WTC11 (cell line): Measurements from ENCODE around the gene TACC2. TPM values are rescaled to one million over a fixed set of nuclear protein-coding genes. Genes with fewer than 3 reads are reported as not detected.

Experiments used
- ATAC-seq: fragments of 200-7000 bp; cut with Tn5 transposase; 2 replicates; pipeline ENCODE4 v1.10.0; 2021; ENCODE audit warnings: mild to moderate bottlenecking, moderate library complexity
- CTCF ChIA-PET: fragments of 300-600 bp; sonication (Branson Sonifier 250); formaldehyde crosslinking; loops from one replicate; lab custom pipeline; 2021; ENCODE audit warnings: antibody characterized with exemption; lab: Charles Lee
- POLR2A ChIA-PET: fragments of 350-600 bp; sonication (Branson Sonifier 250); formaldehyde crosslinking; loops from one replicate; lab custom pipeline; 2021; ENCODE audit warnings: antibody characterized with exemption; lab: Charles Lee
- DNase-seq: peaks from one replicate; pipeline ENCODE4 v3.0.0; 2021; ENCODE audit warnings: low spot score
- H3K27ac Mint-ChIP-seq: 2 replicates; pipeline ENCODE4 v1.8.0; 2021; ENCODE audit warnings: mixed read lengths
- H3K27me3 Mint-ChIP-seq: 2 replicates; pipeline ENCODE4 v1.8.0; 2021; ENCODE audit warnings: low read depth, mild to moderate bottlenecking, moderate library complexity, mixed read lengths
- H3K36me3 Mint-ChIP-seq: 2 replicates; pipeline ENCODE4 v1.8.0; 2021; ENCODE audit warnings: mixed read lengths
- H3K4me1 Mint-ChIP-seq: 2 replicates; pipeline ENCODE4 v1.8.0; 2022; ENCODE audit warnings: mixed read lengths
- H3K4me3 Mint-ChIP-seq: 2 replicates; pipeline ENCODE4 v1.8.0; 2021; ENCODE audit warnings: mild to moderate bottlenecking, moderate library complexity, mixed read lengths
- H3K9me3 Mint-ChIP-seq: 2 replicates; pipeline ENCODE4 v1.8.0; 2021; ENCODE audit warnings: mixed read lengths
- AR ChIP-seq: fragments of 250-450 bp; sonication (Bioruptor Pico); IDR thresholded peaks from 2 replicates; pipeline ENCODE4 v1.9.0; 2021; ENCODE audit warnings: mild to moderate bottlenecking
- EMX1 ChIP-seq: fragments of 250-450 bp; sonication (Bioruptor Pico); IDR thresholded peaks from 2 replicates; pipeline ENCODE4 v1.8.0; 2021; ENCODE audit warnings: mild to moderate bottlenecking
- GRHL2 ChIP-seq: fragments of 250-450 bp; sonication (Bioruptor Pico); IDR thresholded peaks from 2 replicates; pipeline ENCODE4 v1.8.0; 2022; ENCODE audit warnings: mild to moderate bottlenecking, moderate library complexity; ENCODE audit not compliant: insufficient replicate concordance, severe bottlenecking
- IRF1 ChIP-seq: sonication (generic); formaldehyde crosslinking; IDR thresholded peaks from 2 replicates; pipeline ENCODE4 v1.8.0; 2023; ENCODE audit warnings: missing genetic modification reagents
- KAT7 ChIP-seq: sonication (generic); formaldehyde crosslinking; IDR thresholded peaks from 2 replicates; pipeline ENCODE4 v1.8.1; 2023; ENCODE audit warnings: missing genetic modification reagents, mild to moderate bottlenecking, borderline replicate concordance
- MAX ChIP-seq: sonication (generic); formaldehyde crosslinking; IDR thresholded peaks from 2 replicates; pipeline ENCODE4 v1.8.0; 2022; ENCODE audit warnings: mild to moderate bottlenecking, missing genetic modification reagents
- NFYB ChIP-seq: sonication (generic); formaldehyde crosslinking; conservative IDR thresholded peaks from 2 replicates; pipeline ENCODE4 v1.8.0; 2022; ENCODE audit warnings: low read depth, missing genetic modification reagents
- USF1 ChIP-seq: sonication (generic); formaldehyde crosslinking; IDR thresholded peaks from 2 replicates; pipeline ENCODE4 v1.8.0; 2022; ENCODE audit warnings: mild to moderate bottlenecking, missing genetic modification reagents
- ZNF532 ChIP-seq: fragments of 250-450 bp; sonication (Bioruptor Pico); IDR thresholded peaks from 2 replicates; pipeline ENCODE4 v1.9.0; 2021; ENCODE audit warnings: mild to moderate bottlenecking, borderline replicate concordance
- total RNA-seq: library from RNA; stranded (reverse); gene quantifications from 3 replicates; pipeline ENCODE4 v1.2.3, GENCODE V29; 2021
- TF ChIP-seq, protein P1 (sequence below): sonication (generic); formaldehyde crosslinking; conservative IDR thresholded peaks from 2 replicates; pipeline ENCODE4 v1.8.1; 2022; ENCODE audit warnings: mild to moderate bottlenecking, missing genetic modification reagents
- TF ChIP-seq, protein P2 (sequence below): sonication (generic); formaldehyde crosslinking; IDR thresholded peaks from 2 replicates; pipeline ENCODE4 v1.8.0; 2022; ENCODE audit warnings: mild to moderate bottlenecking, missing genetic modification reagents
- TF ChIP-seq, protein P3 (sequence below): sonication (generic); formaldehyde crosslinking; IDR thresholded peaks from 2 replicates; pipeline ENCODE4 v1.8.1; 2023; ENCODE audit warnings: mild to moderate bottlenecking, missing genetic modification reagents, moderate library complexity

Gene TACC2
- total RNA-seq, 1 experiment from 2014 or later = 28.9 TPM

DNA sequence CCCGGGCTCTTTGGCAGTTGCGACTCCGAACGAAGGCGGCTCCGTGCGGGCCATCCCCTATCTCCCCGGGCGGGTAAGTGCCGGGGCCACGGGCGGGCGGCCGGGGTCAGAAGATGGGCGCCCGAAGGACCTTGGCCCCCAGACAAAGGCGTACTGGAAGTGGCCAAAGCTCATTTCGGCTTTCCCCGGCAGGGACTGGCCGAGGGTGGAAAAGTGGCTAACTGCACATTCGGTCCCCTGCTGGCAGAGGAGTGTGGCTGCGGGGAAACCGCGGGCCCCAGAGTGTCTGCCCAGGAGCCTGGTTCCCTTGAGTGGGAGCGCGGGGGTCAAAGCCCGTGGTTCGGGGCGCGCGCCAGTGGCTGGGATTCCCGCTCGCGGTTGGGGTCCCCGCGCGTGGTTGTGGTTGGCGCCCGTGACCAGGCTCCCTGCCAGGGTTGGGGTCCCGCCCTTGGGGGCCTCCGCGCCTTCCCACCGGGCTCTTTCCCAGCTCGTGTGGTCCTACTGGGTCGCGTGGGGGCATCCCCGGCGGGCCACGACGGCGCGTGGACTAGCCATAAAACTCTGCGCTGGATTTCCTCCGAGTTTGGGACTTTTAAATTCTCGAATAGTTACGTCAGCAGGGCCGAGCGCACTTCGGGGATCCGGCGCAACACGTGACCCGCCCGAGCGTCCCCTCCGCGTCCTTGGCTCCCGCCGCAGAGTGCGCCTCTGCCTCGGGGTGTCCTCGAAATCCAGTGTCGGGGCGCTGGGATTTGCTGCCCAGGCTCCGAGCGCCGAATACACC is 124.4 kb downstream of the TACC2 start (continued):
- TF ChIP-seq ZNF532 (CRISPR knock-in tag) (peak; percentile 55; the same call in 1 of the 2 replicates), USF1 (peak; percentile 98), EMX1 (no peak), NFYB (CRISPR knock-in tag) (0 out of 2 replicates have a peak, but pooled peaks have one; percentile 14), IRF1 (CRISPR knock-in tag) (no peak), MAX (peak; percentile 90), GRHL2 (CRISPR knock-in tag) (no peak), KAT7 (no peak), AR (CRISPR knock-in tag) (no peak)
- TF ChIP-seq, protein P1, sequence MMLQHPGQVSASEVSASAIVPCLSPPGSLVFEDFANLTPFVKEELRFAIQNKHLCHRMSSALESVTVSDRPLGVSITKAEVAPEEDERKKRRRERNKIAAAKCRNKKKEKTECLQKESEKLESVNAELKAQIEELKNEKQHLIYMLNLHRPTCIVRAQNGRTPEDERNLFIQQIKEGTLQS (CRISPR knock-in tag) = no peak
- TF ChIP-seq, protein P2, sequence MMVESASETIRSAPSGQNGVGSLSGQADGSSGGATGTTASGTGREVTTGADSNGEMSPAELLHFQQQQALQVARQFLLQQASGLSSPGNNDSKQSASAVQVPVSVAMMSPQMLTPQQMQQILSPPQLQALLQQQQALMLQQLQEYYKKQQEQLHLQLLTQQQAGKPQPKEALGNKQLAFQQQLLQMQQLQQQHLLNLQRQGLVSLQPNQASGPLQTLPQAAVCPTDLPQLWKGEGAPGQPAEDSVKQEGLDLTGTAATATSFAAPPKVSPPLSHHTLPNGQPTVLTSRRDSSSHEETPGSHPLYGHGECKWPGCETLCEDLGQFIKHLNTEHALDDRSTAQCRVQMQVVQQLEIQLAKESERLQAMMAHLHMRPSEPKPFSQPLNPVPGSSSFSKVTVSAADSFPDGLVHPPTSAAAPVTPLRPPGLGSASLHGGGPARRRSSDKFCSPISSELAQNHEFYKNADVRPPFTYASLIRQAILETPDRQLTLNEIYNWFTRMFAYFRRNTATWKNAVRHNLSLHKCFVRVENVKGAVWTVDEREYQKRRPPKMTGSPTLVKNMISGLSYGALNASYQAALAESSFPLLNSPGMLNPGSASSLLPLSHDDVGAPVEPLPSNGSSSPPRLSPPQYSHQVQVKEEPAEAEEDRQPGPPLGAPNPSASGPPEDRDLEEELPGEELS = no peak

DNA sequence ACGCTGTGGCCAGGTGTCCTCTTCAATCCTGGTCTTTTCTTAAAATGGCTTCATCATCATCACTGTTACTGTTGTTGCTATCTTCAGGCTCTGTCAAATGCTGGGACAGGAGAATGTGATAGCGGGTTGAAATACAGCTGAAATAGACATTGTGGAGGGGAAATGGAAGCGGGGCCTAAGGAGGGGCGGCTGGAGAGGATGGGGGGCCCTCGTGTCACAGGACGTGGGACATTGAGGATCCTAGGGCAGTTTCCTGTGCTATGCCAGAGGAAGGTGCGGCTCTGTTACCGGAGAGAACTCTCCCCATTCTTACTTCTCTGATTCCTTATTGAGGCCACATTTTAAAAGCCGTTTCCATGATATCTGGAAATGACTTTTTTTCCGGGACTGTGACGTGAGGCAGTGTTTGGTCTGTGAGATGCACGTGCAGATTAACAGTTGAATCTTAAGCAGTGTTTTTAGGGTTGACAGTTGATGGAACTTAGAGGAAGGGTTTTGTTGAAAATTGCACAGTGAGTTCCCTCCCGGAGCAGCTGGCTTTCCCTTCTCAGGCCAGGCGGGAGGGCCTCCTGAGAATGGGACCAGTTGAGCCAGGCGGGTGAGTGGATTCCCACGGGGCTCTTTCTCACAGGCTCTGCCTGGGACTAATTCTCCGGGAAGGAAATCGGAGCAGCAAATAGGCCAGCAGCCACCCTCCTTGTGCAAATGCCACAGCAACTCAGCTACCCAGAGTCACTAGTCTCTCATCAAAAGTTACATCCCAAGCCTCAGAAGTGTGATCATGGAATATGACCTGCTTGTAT is 125.2 kb downstream of the TACC2 start:
- ChIA-PET POLR2A (interaction anchor here (2.1 kb wide), 1 partner anchor 49 kb away, joined by 15 read pairs; no protein-coding TSS in a partner anchor), CTCF (no interaction called here)
- ATAC-seq (no peak), DNase-seq (no peak)
- Mint-ChIP-seq H3K27ac (peak overlapping the region; percentile 47), H3K4me3 (peak overlapping the region; percentile 67), H3K36me3 (no peaks in the 10 kb centered on the region), H3K4me1 (peaks cover 36% of the 10 kb centered on the region), H3K27me3 (peaks cover 3% of the 10 kb centered on the region), H3K9me3 (no peaks in the 10 kb centered on the region)
- TF ChIP-seq, protein P3, sequence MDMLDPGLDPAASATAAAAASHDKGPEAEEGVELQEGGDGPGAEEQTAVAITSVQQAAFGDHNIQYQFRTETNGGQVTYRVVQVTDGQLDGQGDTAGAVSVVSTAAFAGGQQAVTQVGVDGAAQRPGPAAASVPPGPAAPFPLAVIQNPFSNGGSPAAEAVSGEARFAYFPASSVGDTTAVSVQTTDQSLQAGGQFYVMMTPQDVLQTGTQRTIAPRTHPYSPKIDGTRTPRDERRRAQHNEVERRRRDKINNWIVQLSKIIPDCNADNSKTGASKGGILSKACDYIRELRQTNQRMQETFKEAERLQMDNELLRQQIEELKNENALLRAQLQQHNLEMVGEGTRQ (CRISPR knock-in tag) = no peak; the same call in 1 of the 2 replicates
